Naive B cell (primary cell): ENCODE results near the gene LAMA4. TPM values are rescaled to one million over a fixed set of nuclear protein-coding genes. Genes with fewer than 3 reads are reported as not detected.
A peak's percentile ranks its signal among the peaks of the same experiment; 100 is the strongest.

Experiments
- ATAC-seq, 2 donors: fragments of 150-1000 bp; cut with Tn5 transposase; 2 replicates each; pipeline ENCODE4 v1.10.0; 2021; ENCODE audit warnings: low read depth in 2 of 2, mild to moderate bottlenecking in 2 of 2, moderate library complexity in 2 of 2
- DNase-seq: peaks from one replicate; pipeline ENCODE4 v3.0.0; 2022
- H3K27ac Mint-ChIP-seq, 6 donors: one replicate each; pipeline ENCODE4 v1.8.0; 2020 to 2022; ENCODE audit warnings: mild to moderate bottlenecking in 6 of 6, mixed read lengths in 6 of 6, moderate library complexity in 5 of 6, inconsistent platforms in 2 of 6
- H3K27me3 Mint-ChIP-seq, 3 donors: one replicate each; pipeline ENCODE4 v1.8.0; 2021 to 2022; ENCODE audit warnings: mixed read lengths in 3 of 3, mild to moderate bottlenecking in 1 of 3
- H3K36me3 Mint-ChIP-seq, 2 donors: one replicate each; pipeline ENCODE4 v1.8.0; 2020 to 2022; ENCODE audit warnings: mixed read lengths in 2 of 2, inconsistent platforms in 1 of 2, mild to moderate bottlenecking in 1 of 2
- H3K4me1 Mint-ChIP-seq, 3 donors: one replicate each; pipeline ENCODE4 v1.8.0; 2020 to 2022; ENCODE audit warnings: mixed read lengths in 3 of 3, inconsistent platforms in 1 of 3, mild to moderate bottlenecking in 1 of 3, moderate library complexity in 1 of 3
- H3K4me3 Mint-ChIP-seq, 8 donors: one replicate each; pipeline ENCODE4 v1.8.0; 2020 to 2022; ENCODE audit warnings: mild to moderate bottlenecking in 8 of 8, mixed read lengths in 8 of 8, moderate library complexity in 8 of 8, inconsistent platforms in 2 of 8
- H3K9me3 Mint-ChIP-seq, 7 donors: one replicate each; pipeline ENCODE4 v1.8.0; 2020 to 2022; ENCODE audit warnings: mixed read lengths in 7 of 7, mild to moderate bottlenecking in 5 of 7, inconsistent platforms in 2 of 7, moderate library complexity in 1 of 7
- polyA plus RNA-seq, 6 donors: library from polyadenylated mRNA; unstranded; fragments of 300-500 nt; fragmentation: Illumina TruSeq; gene quantifications; one replicate each; pipeline ENCODE4 v1.2.3, GENCODE V29; 2021; ENCODE audit warnings: low read depth in 6 of 6

The LAMA4 gene
- polyA plus RNA-seq, 6 donors from 2014 or later: not detected

- Mint-ChIP-seq H3K27me3 (peaks cover 10 to 25% (median 11%) of the 10 kb centered on the region in 3 donors), H3K27ac (no peak overlapping the region), H3K36me3 (no peaks in the 10 kb centered on the region), H3K9me3 (peaks cover 0 to 2% (median 0%) of the 10 kb centered on the region in 7 donors), H3K4me3 (no peak overlapping the region), H3K4me1 (no peaks in the 10 kb centered on the region)
- DNase-seq (no peak), ATAC-seq (no peak)
Measured at GRCh38 chr6:112194511-112194910, 59.9 kb downstream of the LAMA4 start.

- Mint-ChIP-seq H3K4me3 (no peak overlapping the region), H3K27me3 (peaks cover 11 to 18% (median 11%) of the 10 kb centered on the region in 3 donors), H3K27ac (no peak overlapping the region)
Measured at GRCh38 chr6:112193535-112194051, 60.8 kb downstream of the LAMA4 start.

GRCh38 chr6:112193117-112193516, 61.2 kb downstream of the LAMA4 start:
- ATAC-seq (no peak), DNase-seq (no peak)
- H3K4me3 Mint-ChIP-seq: no peak overlapping the region
- H3K4me1 Mint-ChIP-seq: no peaks in the 10 kb centered on the region
- no peaks in the 10 kb centered on the region for H3K9me3 Mint-ChIP-seq
- H3K27me3 Mint-ChIP-seq: peaks cover 11 to 17% (median 13%) of the 10 kb centered on the region in 3 donors
- peak overlapping the region in 1 of 6 donors; percentile 90 for H3K27ac Mint-ChIP-seq
- no peaks in the 10 kb centered on the region for H3K36me3 Mint-ChIP-seq

More at GRCh38 chr6:112193535-112194051, 60.8 kb downstream of the LAMA4 start:
- no peaks in the 10 kb centered on the region for H3K9me3 Mint-ChIP-seq
- H3K36me3 Mint-ChIP-seq: no peaks in the 10 kb centered on the region
- H3K4me1 Mint-ChIP-seq: no peaks in the 10 kb centered on the region
- ATAC-seq: no peak
- DNase-seq: no peak

GRCh38 chr6:112191509-112192020, 62.8 kb downstream of the LAMA4 start:
- DNase-seq (no peak), ATAC-seq (no peak)
- Mint-ChIP-seq H3K27me3 (peaks cover 14 to 25% (median 18%) of the 10 kb centered on the region in 3 donors), H3K4me3 (no peak overlapping the region), H3K9me3 (no peaks in the 10 kb centered on the region), H3K27ac (no peak overlapping the region), H3K4me1 (peaks cover 0 to 3% (median 0%) of the 10 kb centered on the region in 3 donors), H3K36me3 (no peaks in the 10 kb centered on the region)

GRCh38 chr6:112190164-112190563, 64.2 kb downstream of the LAMA4 start:
- H3K4me1 Mint-ChIP-seq: peaks cover 0 to 3% (median 0%) of the 10 kb centered on the region in 3 donors
- H3K27me3 Mint-ChIP-seq: peaks cover 9 to 25% (median 10%) of the 10 kb centered on the region in 3 donors
- H3K27ac Mint-ChIP-seq: no peak overlapping the region
- H3K36me3 Mint-ChIP-seq: no peaks in the 10 kb centered on the region
- H3K4me3 Mint-ChIP-seq: no peak overlapping the region
- no peaks in the 10 kb centered on the region for H3K9me3 Mint-ChIP-seq
- ATAC-seq (no peak), DNase-seq (no peak)

GRCh38 chr6:112189494-112189893, 64.9 kb downstream of the LAMA4 start:
- Mint-ChIP-seq H3K4me3 (no peak overlapping the region), H3K27me3 (peaks cover 6 to 25% (median 8%) of the 10 kb centered on the region in 3 donors), H3K36me3 (no peaks in the 10 kb centered on the region), H3K4me1 (peaks cover 0 to 3% (median 0%) of the 10 kb centered on the region in 3 donors), H3K9me3 (no peaks in the 10 kb centered on the region), H3K27ac (no peak overlapping the region)
- DNase-seq (no peak), ATAC-seq (no peak)

GRCh38 chr6:112188906-112189305, 65.5 kb downstream of the LAMA4 start:
- peaks cover 0 to 3% (median 0%) of the 10 kb centered on the region in 3 donors for H3K4me1 Mint-ChIP-seq
- H3K27me3 Mint-ChIP-seq: peaks cover 6 to 25% (median 8%) of the 10 kb centered on the region in 3 donors
- no peak overlapping the region for H3K27ac Mint-ChIP-seq
- H3K36me3 Mint-ChIP-seq: no peaks in the 10 kb centered on the region
- H3K9me3 Mint-ChIP-seq: no peaks in the 10 kb centered on the region
- ATAC-seq (no peak), DNase-seq (no peak)
- no peak overlapping the region for H3K4me3 Mint-ChIP-seq

- Mint-ChIP-seq H3K36me3 (no peaks in the 10 kb centered on the region), H3K4me3 (no peak overlapping the region), H3K27me3 (peaks cover 8 to 23% (median 8%) of the 10 kb centered on the region in 3 donors), H3K4me1 (peaks cover 0 to 3% (median 0%) of the 10 kb centered on the region in 3 donors), H3K27ac (no peak overlapping the region), H3K9me3 (no peaks in the 10 kb centered on the region)
- ATAC-seq (no peak), DNase-seq (no peak)
Measured at GRCh38 chr6:112187736-112188135, 66.6 kb downstream of the LAMA4 start.

GRCh38 chr6:112184951-112185350, 69.4 kb downstream of the LAMA4 start:
- H3K4me3 Mint-ChIP-seq: no peak overlapping the region
- ATAC-seq: no peak
- peaks cover 0 to 3% (median 0%) of the 10 kb centered on the region in 3 donors for H3K4me1 Mint-ChIP-seq
- H3K27me3 Mint-ChIP-seq: peaks cover 12 to 20% (median 14%) of the 10 kb centered on the region in 3 donors
- no peak for DNase-seq
- no peak overlapping the region for H3K27ac Mint-ChIP-seq
- no peaks in the 10 kb centered on the region for H3K9me3 Mint-ChIP-seq
- no peaks in the 10 kb centered on the region for H3K36me3 Mint-ChIP-seq

- H3K27ac Mint-ChIP-seq: no peak overlapping the region
- H3K36me3 Mint-ChIP-seq: no peaks in the 10 kb centered on the region
- no peak overlapping the region for H3K4me3 Mint-ChIP-seq
- H3K4me1 Mint-ChIP-seq: peaks cover 0 to 3% (median 0%) of the 10 kb centered on the region in 3 donors
- peaks cover 13 to 32% (median 24%) of the 10 kb centered on the region in 3 donors for H3K27me3 Mint-ChIP-seq
- DNase-seq: no peak
- no peaks in the 10 kb centered on the region for H3K9me3 Mint-ChIP-seq
- ATAC-seq: no peak
Measured at GRCh38 chr6:112183271-112183671, 71.1 kb downstream of the LAMA4 start.

GRCh38 chr6:112181130-112181529, 73.2 kb downstream of the LAMA4 start:
- Mint-ChIP-seq H3K4me3 (no peak overlapping the region), H3K27ac (peak overlapping the region in 1 of 6 donors; percentile 43), H3K27me3 (peaks cover 10 to 25% (median 18%) of the 10 kb centered on the region in 3 donors), H3K9me3 (no peaks in the 10 kb centered on the region), H3K36me3 (no peaks in the 10 kb centered on the region), H3K4me1 (no peaks in the 10 kb centered on the region)
- no peak for DNase-seq
- no peak for ATAC-seq

- peak; percentile 61 for DNase-seq
- Mint-ChIP-seq H3K4me3 (no peak overlapping the region), H3K4me1 (no peaks in the 10 kb centered on the region), H3K27me3 (peaks cover 10 to 25% (median 21%) of the 10 kb centered on the region in 3 donors), H3K36me3 (no peaks in the 10 kb centered on the region), H3K27ac (no peak overlapping the region), H3K9me3 (no peaks in the 10 kb centered on the region)
- peak; percentile 61 to 81 for ATAC-seq
Measured at GRCh38 chr6:112180095-112180820, 74.1 kb downstream of the LAMA4 start.

- no peaks in the 10 kb centered on the region for H3K9me3 Mint-ChIP-seq
- DNase-seq (no peak), ATAC-seq (no peak)
- peaks cover 10 to 25% (median 25%) of the 10 kb centered on the region in 3 donors for H3K27me3 Mint-ChIP-seq
- H3K27ac Mint-ChIP-seq: no peak overlapping the region
- H3K36me3 Mint-ChIP-seq: no peaks in the 10 kb centered on the region
- H3K4me3 Mint-ChIP-seq: no peak overlapping the region
- H3K4me1 Mint-ChIP-seq: no peaks in the 10 kb centered on the region
Measured at GRCh38 chr6:112179631-112180030, 74.7 kb downstream of the LAMA4 start.

- no peak for ATAC-seq
Measured at GRCh38 chr6:112178846-112179245, 75.5 kb downstream of the LAMA4 start.

More at GRCh38 chr6:112178846-112179245, 75.5 kb downstream of the LAMA4 start:
- Mint-ChIP-seq H3K36me3 (no peaks in the 10 kb centered on the region), H3K27ac (no peak overlapping the region), H3K4me1 (no peaks in the 10 kb centered on the region), H3K9me3 (no peaks in the 10 kb centered on the region), H3K27me3 (peaks cover 10 to 25% (median 25%) of the 10 kb centered on the region in 3 donors), H3K4me3 (no peak overlapping the region)
- DNase-seq: no peak
